T-helper 1 cell (primary cell): ENCODE measurements around the gene DPP10.

Experiments used
- DNase-seq, 5 donors: peaks; one replicate each; pipeline ENCODE4 v3.0.0-alpha.2; 2012 to 2020

The DPP10 gene

GRCh38 chr2:115807276-115807675 is 1364.8 kb downstream of the DPP10 start:
- no peak for DNase-seq

GRCh38 chr2:115825912-115826311 is 1383.5 kb downstream of the DPP10 start:
- no peak for DNase-seq

GRCh38 chr2:115833196-115833595 is 1390.8 kb downstream of the DPP10 start:
- DNase-seq = no peak

- DNase-seq = no peak
Measured at GRCh38 chr2:115838539-115838938, 1396.1 kb downstream of the DPP10 start.

GRCh38 chr2:115842306-115842705 is 1399.9 kb downstream of the DPP10 start:
- DNase-seq = no peak

GRCh38 chr2:115848192-115848591 is 1405.8 kb downstream of the DPP10 start:
- no peak for DNase-seq

GRCh38 chr2:115867024-115867423 is 1424.6 kb downstream of the DPP10 start:
- DNase-seq = no peak

- DNase-seq = no peak
Measured at GRCh38 chr2:115874427-115874826, 1432.0 kb downstream of the DPP10 start.

GRCh38 chr2:115880558-115880957 is 1438.1 kb downstream of the DPP10 start:
- DNase-seq = no peak

- no peak for DNase-seq
Measured at GRCh38 chr2:115887209-115887776, 1444.9 kb downstream of the DPP10 start.
